Adrenal gland (tissue), 5 donors: Measurements from ENCODE around the gene OR8H1.

Experiments used
- POLR2A ChIP-seq, 2 donors: fragments of 450-650 bp; IDR thresholded peaks; one replicate each; pipeline ENCODE4 v1.6.1; 2017; ENCODE audit warnings: antibody characterized with exemption in 2 of 2, mild to moderate bottlenecking in 2 of 2, moderate library complexity in 1 of 2
- TF ChIP-seq, protein P1 (sequence below), 6 experiments: fragments of 450-650 bp in 4 of 6; fragments of 200-600 bp in 2 of 6; sonication (generic) in 1 of 6; IDR thresholded peaks; 1 replicate in 5 of 6; 2 replicates in 1 of 6; pipeline versions ENCODE4 v1.5.1 to v1.8.0; 2016 to 2021; ENCODE audit warnings: antibody characterized with exemption in 6 of 6, mild to moderate bottlenecking in 2 of 6, moderate library complexity in 1 of 6
- donor health status: DM: no; HTN: no; CAD: no.

DNA sequence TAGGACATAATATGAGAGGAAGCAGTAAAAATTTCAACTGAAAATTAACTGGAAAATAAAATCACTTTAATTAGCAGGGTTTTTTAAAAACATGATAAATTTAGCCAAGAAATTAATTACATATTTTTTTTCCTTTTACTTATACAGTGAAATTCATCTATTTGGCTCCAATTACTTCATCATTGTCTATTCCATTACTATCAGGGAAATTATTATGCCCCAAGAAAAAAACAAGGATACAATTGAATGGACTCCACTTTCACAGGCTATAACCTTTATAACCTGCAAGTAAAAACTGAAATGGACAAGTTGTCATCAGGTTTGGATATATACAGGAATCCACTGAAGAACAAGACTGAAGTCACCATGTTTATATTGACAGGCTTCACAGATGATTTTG, 40.1 kb downstream of the OR8H1 start, which contains the start of gene OR5T3:
- TF ChIP-seq, protein P1, sequence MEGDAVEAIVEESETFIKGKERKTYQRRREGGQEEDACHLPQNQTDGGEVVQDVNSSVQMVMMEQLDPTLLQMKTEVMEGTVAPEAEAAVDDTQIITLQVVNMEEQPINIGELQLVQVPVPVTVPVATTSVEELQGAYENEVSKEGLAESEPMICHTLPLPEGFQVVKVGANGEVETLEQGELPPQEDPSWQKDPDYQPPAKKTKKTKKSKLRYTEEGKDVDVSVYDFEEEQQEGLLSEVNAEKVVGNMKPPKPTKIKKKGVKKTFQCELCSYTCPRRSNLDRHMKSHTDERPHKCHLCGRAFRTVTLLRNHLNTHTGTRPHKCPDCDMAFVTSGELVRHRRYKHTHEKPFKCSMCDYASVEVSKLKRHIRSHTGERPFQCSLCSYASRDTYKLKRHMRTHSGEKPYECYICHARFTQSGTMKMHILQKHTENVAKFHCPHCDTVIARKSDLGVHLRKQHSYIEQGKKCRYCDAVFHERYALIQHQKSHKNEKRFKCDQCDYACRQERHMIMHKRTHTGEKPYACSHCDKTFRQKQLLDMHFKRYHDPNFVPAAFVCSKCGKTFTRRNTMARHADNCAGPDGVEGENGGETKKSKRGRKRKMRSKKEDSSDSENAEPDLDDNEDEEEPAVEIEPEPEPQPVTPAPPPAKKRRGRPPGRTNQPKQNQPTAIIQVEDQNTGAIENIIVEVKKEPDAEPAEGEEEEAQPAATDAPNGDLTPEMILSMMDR (IDR thresholded peaks at IDR 0.05) = no peak
- TF ChIP-seq POLR2A (IDR thresholded peaks at IDR 0.05) = no peak
